GM21360 (cell line): ENCODE data around the gene PSMC5.

Experiments
- ATAC-seq: cut with Tn5 transposase; IDR thresholded peaks from one replicate; pipeline ENCODE4 v1.9.1; 2021; ENCODE audit warnings: mild to moderate bottlenecking, moderate library complexity; ENCODE audit not compliant: unreplicated experiment

Gene PSMC5

GRCh38 chr17:63820963-63821561 lies 6.2 kb upstream of the PSMC5 start:
- ATAC-seq: no peak

- ATAC-seq: no peak
Observed at GRCh38 chr17:63821804-63822203, 5.4 kb upstream of the PSMC5 start.

GRCh38 chr17:63822537-63822936 lies 4.7 kb upstream of the PSMC5 start:
- no peak for ATAC-seq

- ATAC-seq: no peak
Observed at GRCh38 chr17:63823659-63824331, 3.4 kb upstream of the PSMC5 start.

GRCh38 chr17:63824362-63824761 lies 2.9 kb upstream of the PSMC5 start:
- ATAC-seq: no peak

- no peak for ATAC-seq
Observed at GRCh38 chr17:63826468-63827001, 696 bp upstream of the PSMC5 start.

- no peak for ATAC-seq
Observed at GRCh38 chr17:63827801-63828221, 580 bp downstream of the PSMC5 start.

- ATAC-seq: no peak
Observed at GRCh38 chr17:63828936-63829335, 1.7 kb downstream of the PSMC5 start.

- no peak for ATAC-seq
Observed at GRCh38 chr17:63830278-63830677, 3.0 kb downstream of the PSMC5 start.

- no peak for ATAC-seq
Observed at GRCh38 chr17:63830904-63831491, 3.8 kb downstream of the PSMC5 start.

- no peak for ATAC-seq
Observed at GRCh38 chr17:63831505-63831904, 4.3 kb downstream of the PSMC5 start.

GRCh38 chr17:63832014-63832413 lies 4.8 kb downstream of the PSMC5 start:
- no peak for ATAC-seq

GRCh38 chr17:63832455-63832854 lies 5.2 kb downstream of the PSMC5 start:
- no peak for ATAC-seq

- no peak for ATAC-seq
Observed at GRCh38 chr17:63833026-63833740, 6.0 kb downstream of the PSMC5 start.

- ATAC-seq: no peak
Observed at GRCh38 chr17:63833741-63834373, 6.6 kb downstream of the PSMC5 start.

- ATAC-seq: no peak
Observed at GRCh38 chr17:63834431-63835166, 7.4 kb downstream of the PSMC5 start.

GRCh38 chr17:63835167-63835720 lies 8.0 kb downstream of the PSMC5 start:
- ATAC-seq: no peak

GRCh38 chr17:63836811-63837210 lies 9.6 kb downstream of the PSMC5 start:
- ATAC-seq: no peak

GRCh38 chr17:63837480-63837879 lies 10.2 kb downstream of the PSMC5 start:
- no peak for ATAC-seq

- ATAC-seq: no peak
Observed at GRCh38 chr17:63837962-63838600, 10.8 kb downstream of the PSMC5 start.
